Mesothelial cell of epicardium (in vitro differentiated cells): ENCODE measurements around the gene MPP2. TPM values are rescaled to one million over a fixed set of nuclear protein-coding genes. Genes with fewer than 3 reads are reported as not detected.

Experiments used
- DNase-seq, 2 experiments: peaks; one replicate each; pipeline ENCODE4 v3.0.0; 2021; ENCODE audit warnings: low spot score in 2 of 2; ENCODE audit not compliant: unreplicated experiment in 2 of 2
- H3K27ac Mint-ChIP-seq: 2 replicates; pipeline ENCODE4 v1.8.0; 2021; ENCODE audit warnings: mixed read lengths
- H3K27me3 Mint-ChIP-seq: 2 replicates; pipeline ENCODE4 v1.8.0; 2021; ENCODE audit warnings: low read depth, mixed read lengths
- H3K36me3 Mint-ChIP-seq: 2 replicates; pipeline ENCODE4 v1.8.0; 2021; ENCODE audit warnings: mixed read lengths
- H3K4me1 Mint-ChIP-seq: 2 replicates; pipeline ENCODE4 v1.8.0; 2021; ENCODE audit warnings: mixed read lengths
- H3K4me3 Mint-ChIP-seq: 2 replicates; pipeline ENCODE4 v1.8.0; 2021; ENCODE audit warnings: mild to moderate bottlenecking, moderate library complexity, mixed read lengths
- H3K9me3 Mint-ChIP-seq: 2 replicates; pipeline ENCODE4 v1.8.0; 2021; ENCODE audit warnings: mixed read lengths
- CTCF ChIP-seq: fragments of 200-600 bp; sonication (generic); IDR thresholded peaks from one replicate; pipeline ENCODE4 v1.5.0; 2021; ENCODE audit warnings: antibody characterized with exemption; ENCODE audit not compliant: unreplicated experiment
- total RNA-seq: library from RNA; stranded (reverse); gene quantifications from 3 replicates; pipeline ENCODE4 v1.2.1, GENCODE V29; 2021

The MPP2 gene
- total RNA-seq, 1 donor from 2014 or later = 14.1 TPM

GRCh38 chr17:43853546-43853945, 53.8 kb downstream of the MPP2 start:
- H3K4me1 Mint-ChIP-seq = no peaks in the 10 kb centered on the region
- peaks cover 33% of the 10 kb centered on the region for H3K27me3 Mint-ChIP-seq
- H3K36me3 Mint-ChIP-seq = no peaks in the 10 kb centered on the region
- no peak for TF ChIP-seq CTCF
- no peak overlapping the region for H3K27ac Mint-ChIP-seq
- H3K9me3 Mint-ChIP-seq = no peaks in the 10 kb centered on the region
- no peak overlapping the region for H3K4me3 Mint-ChIP-seq
- no peak for DNase-seq

GRCh38 chr17:43852571-43852970, 54.8 kb downstream of the MPP2 start:
- Mint-ChIP-seq H3K9me3 (no peaks in the 10 kb centered on the region), H3K4me1 (peaks cover under 1% of the 10 kb centered on the region), H3K4me3 (no peak overlapping the region), H3K27me3 (peaks cover 36% of the 10 kb centered on the region), H3K27ac (no peak overlapping the region), H3K36me3 (no peaks in the 10 kb centered on the region)
- no peak for TF ChIP-seq CTCF
- DNase-seq = no peak

- Mint-ChIP-seq H3K36me3 (no peaks in the 10 kb centered on the region), H3K4me1 (peaks cover 10% of the 10 kb centered on the region), H3K9me3 (no peaks in the 10 kb centered on the region), H3K27me3 (peaks cover 20% of the 10 kb centered on the region), H3K27ac (no peak overlapping the region), H3K4me3 (no peak overlapping the region)
- no peak for TF ChIP-seq CTCF
- no peak for DNase-seq
Observed at GRCh38 chr17:43849116-43849515, 58.2 kb downstream of the MPP2 start.

- no peaks in the 10 kb centered on the region for H3K36me3 Mint-ChIP-seq
- peaks cover 18% of the 10 kb centered on the region for H3K27me3 Mint-ChIP-seq
Observed at GRCh38 chr17:43848601-43849000, 58.7 kb downstream of the MPP2 start.

GRCh38 chr17:43846963-43847371, 60.4 kb downstream of the MPP2 start, which contains the start of gene CD300LG:
CD300LG (plus strand) TSS chr17:43847176; CDS start chr17:43847217, 41 bp downstream.
- no peak for DNase-seq
- Mint-ChIP-seq H3K36me3 (no peaks in the 10 kb centered on the region), H3K27ac (peak within 1 kb of the TSS; percentile 21), H3K4me3 (no peak within 1 kb of the TSS), H3K27me3 (peaks cover 11% of the 10 kb centered on the region), H3K4me1 (peaks cover 18% of the 10 kb centered on the region), H3K9me3 (no peaks in the 10 kb centered on the region)
- no peak for TF ChIP-seq CTCF

More at GRCh38 chr17:43848601-43849000, 58.7 kb downstream of the MPP2 start:
- Mint-ChIP-seq H3K9me3 (no peaks in the 10 kb centered on the region), H3K4me3 (no peak overlapping the region), H3K27ac (no peak overlapping the region), H3K4me1 (peaks cover 10% of the 10 kb centered on the region)
- TF ChIP-seq CTCF = no peak
- DNase-seq = no peak

- TF ChIP-seq CTCF = peak; percentile 98
- no peaks in the 10 kb centered on the region for H3K36me3 Mint-ChIP-seq
- no peak overlapping the region for H3K4me3 Mint-ChIP-seq
- H3K4me1 Mint-ChIP-seq = peaks cover 23% of the 10 kb centered on the region
- H3K27me3 Mint-ChIP-seq = peaks cover 7% of the 10 kb centered on the region
- peak; percentile 53 to 89 for DNase-seq
- H3K9me3 Mint-ChIP-seq = no peaks in the 10 kb centered on the region
- no peak overlapping the region for H3K27ac Mint-ChIP-seq
Observed at GRCh38 chr17:43846221-43846712, 61.1 kb downstream of the MPP2 start.
